Neuronal stem cell (in vitro differentiated cells): ENCODE results near the gene CRADD.
"Not testable (repeated sequence)": the region's sequence is repeated elsewhere in the genome, so short reads cannot be mapped to it uniquely, and the experiment has no call there.

ENCODE experiments used
- DNase-seq: peaks from one replicate; pipeline ENCODE4 v3.0.0-alpha.2; 2013; ENCODE audit warnings: low spot score
- H2AFZ ChIP-seq: one replicate; pipeline ENCODE4 v1.6.1; 2013; ENCODE audit warnings: mild to moderate bottlenecking, low read length, inconsistent platforms
- H2AK5ac ChIP-seq: 2 replicates; pipeline ENCODE4 v1.6.1; 2013; ENCODE audit warnings: low read depth, mild to moderate bottlenecking, inconsistent platforms, low read length, moderate library complexity, mixed read lengths
- H2BK120ac ChIP-seq: 2 replicates; pipeline ENCODE4 v1.6.1; 2013; ENCODE audit warnings: low read depth, mild to moderate bottlenecking, inconsistent platforms, low read length, moderate library complexity, mixed read lengths
- H2BK12ac ChIP-seq: one replicate; pipeline ENCODE4 v1.6.1; 2013; ENCODE audit warnings: low read length, inconsistent platforms
- H2BK15ac ChIP-seq: 2 replicates; pipeline ENCODE4 v1.6.1; 2013; ENCODE audit warnings: mild to moderate bottlenecking, low read length, inconsistent platforms, mixed read lengths
- H2BK5ac ChIP-seq: one replicate; pipeline ENCODE4 v1.6.1; 2013; ENCODE audit warnings: inconsistent platforms, mild to moderate bottlenecking, low read length, moderate library complexity
- H3K14ac ChIP-seq: one replicate; pipeline ENCODE4 v1.6.1; 2013; ENCODE audit warnings: low read length, inconsistent platforms
- H3K18ac ChIP-seq: 2 replicates; pipeline ENCODE4 v1.6.1; 2013; ENCODE audit warnings: low read length, inconsistent platforms
- H3K23ac ChIP-seq: 2 replicates; pipeline ENCODE4 v1.6.1; 2013; ENCODE audit warnings: low read depth, mild to moderate bottlenecking, mixed read lengths, low read length, inconsistent platforms; ENCODE audit not compliant: poor library complexity
- H3K27ac ChIP-seq: replicated peaks from 3 replicates; pipeline ENCODE4 v1.5.1; 2013; ENCODE audit warnings: low read length, inconsistent platforms
- H3K27me3 ChIP-seq, 3 experiments: 2 replicates each; pipeline ENCODE4 v1.6.1; 2013; ENCODE audit warnings: low read length in 3 of 3, mild to moderate bottlenecking in 2 of 3, inconsistent platforms in 1 of 3, low read depth in 1 of 3, mixed read lengths in 1 of 3, moderate library complexity in 1 of 3; ENCODE audit not compliant: control insufficient read depth in 3 of 3, insufficient read depth in 3 of 3
- H3K36me3 ChIP-seq, 2 donors: replicated peaks in 1 of 2; 2 replicates each; pipeline ENCODE4 v1.6.1; 2013; ENCODE audit warnings: low read length in 2 of 2; ENCODE audit not compliant: control insufficient read depth in 2 of 2, insufficient read depth in 2 of 2
- H3K4ac ChIP-seq: 2 replicates; pipeline ENCODE4 v1.6.1; 2013; ENCODE audit warnings: inconsistent platforms, mild to moderate bottlenecking, low read length, moderate library complexity
- H3K4me1 ChIP-seq, 2 donors: 1 replicate in 1 of 2; 2 replicates in 1 of 2; pipeline ENCODE4 v1.6.1; 2013; ENCODE audit warnings: low read length in 2 of 2, low read depth in 1 of 2; ENCODE audit not compliant: control insufficient read depth in 2 of 2, insufficient read depth in 1 of 2
- H3K4me2 ChIP-seq: one replicate; pipeline ENCODE4 v1.6.1; 2013; ENCODE audit warnings: mild to moderate bottlenecking, low read length, inconsistent platforms; ENCODE audit not compliant: insufficient read depth, poor library complexity, severe bottlenecking
- H3K4me3 ChIP-seq, 2 donors: 2 replicates each; pipeline ENCODE4 v1.5.1; 2013; ENCODE audit warnings: low read length in 2 of 2, mild to moderate bottlenecking in 2 of 2, inconsistent platforms in 1 of 2, moderate library complexity in 1 of 2
- H3K79me1 ChIP-seq: one replicate; pipeline ENCODE4 v1.6.1; 2013; ENCODE audit warnings: low read depth, mild to moderate bottlenecking, inconsistent platforms, low read length, moderate library complexity
- H3K9ac ChIP-seq: one replicate; pipeline ENCODE4 v1.6.1; 2013; ENCODE audit warnings: mild to moderate bottlenecking, low read depth, low read length, inconsistent platforms; ENCODE audit not compliant: poor library complexity
- H3K9me3 ChIP-seq, 2 donors: replicated peaks in 1 of 2; 2 replicates each; pipeline versions ENCODE3 to v1.6.1; 2013; ENCODE audit warnings: low read length in 2 of 2, mild to moderate bottlenecking in 2 of 2, inconsistent platforms in 1 of 2, low read depth in 1 of 2, mixed read lengths in 1 of 2, moderate library complexity in 1 of 2; ENCODE audit not compliant: control insufficient read depth in 2 of 2, insufficient read depth in 1 of 2
- H4K8ac ChIP-seq: one replicate; pipeline ENCODE4 v1.6.1; 2013; ENCODE audit warnings: low read depth, mild to moderate bottlenecking, inconsistent platforms, low read length, moderate library complexity
- H4K91ac ChIP-seq: one replicate; pipeline ENCODE4 v1.6.1; 2013; ENCODE audit warnings: low read length, low read depth, mild to moderate bottlenecking, inconsistent platforms; ENCODE audit not compliant: poor library complexity
- WGBS, 2 donors: extraction: QIAGEN DNeasy Blood & Tissue Kit; methylation state at CpG; one replicate each; pipeline ENCODE4 v1.1.7; 2013; ENCODE audit warnings: missing lambda C conversion rate in 2 of 2, mixed read lengths in 1 of 2; ENCODE audit not compliant: insufficient read length in 2 of 2, insufficient replicate concordance in 1 of 2; ENCODE audit errors: extremely low coverage in 2 of 2; 5-methylcytosine and 5-hydroxymethylcytosine counted together

The CRADD gene

GRCh38 chr12:93638095-93638494, 39.1 kb upstream of the CRADD start:
- Histone ChIP-seq H3K14ac (no peak overlapping the region), H3K18ac (no peak overlapping the region), H3K23ac (no peak overlapping the region), H3K79me1 (no peaks in the 10 kb centered on the region), H3K36me3 (no peaks in the 10 kb centered on the region), H3K27me3 (no peaks in the 10 kb centered on the region), H3K4me1 (no peaks in the 10 kb centered on the region), H2BK5ac (no peak overlapping the region), H4K8ac (no peak overlapping the region), H3K4ac (no peak overlapping the region), H3K27ac (no peak overlapping the region), H2BK120ac (no peak overlapping the region), H3K9ac (no peak overlapping the region), H2BK15ac (no peak overlapping the region), H2AFZ (no peak overlapping the region), H2AK5ac (no peak overlapping the region), H4K91ac (no peak overlapping the region), H2BK12ac (no peak overlapping the region), H3K4me3 (no peak overlapping the region), H3K4me2 (no peak overlapping the region), H3K9me3 (peaks cover 0 to 1% of the 10 kb centered on the region in 2 donors)
- no CpG with 5 or more reads among the region's 2 CpGs for WGBS, 2 donors
- DNase-seq, result no peak

GRCh38 chr12:93638954-93639353, 38.2 kb upstream of the CRADD start:
- Histone ChIP-seq H2AFZ (no peak overlapping the region), H3K79me1 (no peaks in the 10 kb centered on the region), H3K14ac (no peak overlapping the region), H3K27me3 (no peaks in the 10 kb centered on the region), H3K23ac (no peak overlapping the region), H2BK15ac (no peak overlapping the region), H3K36me3 (no peaks in the 10 kb centered on the region), H2BK120ac (no peak overlapping the region), H3K9me3 (peaks cover 0 to 1% of the 10 kb centered on the region in 2 donors), H4K8ac (no peak overlapping the region), H3K18ac (no peak overlapping the region), H2AK5ac (no peak overlapping the region), H2BK5ac (no peak overlapping the region), H3K9ac (no peak overlapping the region), H3K27ac (no peak overlapping the region), H3K4me3 (no peak overlapping the region), H3K4me2 (no peak overlapping the region), H2BK12ac (no peak overlapping the region), H3K4me1 (no peaks in the 10 kb centered on the region), H4K91ac (no peak overlapping the region), H3K4ac (no peak overlapping the region)
- WGBS, 2 donors, result no CpG with 5 or more reads among the region's 6 CpGs
- DNase-seq, result no peak

DNA sequence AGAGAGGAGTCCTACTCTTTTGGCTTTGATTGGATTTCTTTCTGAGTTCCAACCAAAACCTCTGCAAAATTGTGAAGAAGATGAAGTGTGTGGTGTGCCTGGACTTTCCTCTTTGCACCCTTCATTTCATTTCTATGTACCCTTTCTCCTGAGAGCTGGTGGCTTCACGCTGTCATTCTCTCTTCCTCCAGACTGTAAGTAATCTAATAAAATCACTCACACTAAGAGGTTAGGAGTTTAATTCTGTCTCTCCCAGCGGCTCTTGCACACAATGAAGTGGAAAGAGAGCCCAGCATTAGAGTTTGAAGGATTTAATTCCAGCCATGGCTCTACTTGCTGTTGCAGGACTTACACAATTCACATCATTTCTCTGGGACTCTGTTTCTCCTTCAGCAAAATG, 37.8 kb upstream of the CRADD start:
- Histone ChIP-seq H4K8ac (no peak overlapping the region), H2AFZ (no peak overlapping the region), H2BK15ac (no peak overlapping the region), H3K4ac (no peak overlapping the region), H3K79me1 (no peaks in the 10 kb centered on the region), H3K9ac (no peak overlapping the region), H3K9me3 (peaks cover 0 to 1% of the 10 kb centered on the region in 2 donors), H3K4me2 (no peak overlapping the region), H2BK12ac (no peak overlapping the region), H4K91ac (no peak overlapping the region), H2BK120ac (no peak overlapping the region), H2AK5ac (no peak overlapping the region), H3K27me3 (no peaks in the 10 kb centered on the region), H3K4me3 (no peak overlapping the region), H3K18ac (no peak overlapping the region), H2BK5ac (no peak overlapping the region), H3K36me3 (no peaks in the 10 kb centered on the region), H3K27ac (no peak overlapping the region), H3K23ac (no peak overlapping the region), H3K14ac (no peak overlapping the region), H3K4me1 (no peaks in the 10 kb centered on the region)
- no peak for DNase-seq
- WGBS, 2 donors, result no CpG with 5 or more reads among the region's 2 CpGs

DNA sequence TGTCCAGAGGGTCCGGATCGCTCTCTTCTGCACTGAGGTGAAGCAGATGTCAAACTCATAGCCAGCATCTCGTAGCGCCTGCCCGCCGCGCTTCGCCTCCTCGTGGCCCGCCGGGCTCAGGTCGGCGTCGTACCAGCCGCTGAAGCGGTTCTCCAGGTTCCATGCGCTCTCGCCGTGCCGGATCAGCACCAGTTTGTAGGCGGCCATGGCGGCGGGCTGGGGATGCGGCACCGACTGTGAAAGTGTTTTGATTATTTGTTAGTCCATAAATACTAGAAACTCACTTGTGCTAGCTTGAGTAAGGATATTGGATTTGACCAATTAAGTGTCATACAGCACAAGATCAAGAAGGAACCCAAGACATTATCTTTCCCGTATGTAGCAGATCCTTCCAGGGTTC, 35.8 kb upstream of the CRADD start:
- not testable (repeated sequence) for H3K4me2 ChIP-seq, H3K14ac ChIP-seq, H3K23ac ChIP-seq, H3K4me1 ChIP-seq, H3K27ac ChIP-seq, H3K9me3 ChIP-seq, H2BK15ac ChIP-seq, H3K79me1 ChIP-seq, H2BK5ac ChIP-seq, H2BK120ac ChIP-seq, H3K36me3 ChIP-seq, H3K9ac ChIP-seq, H4K91ac ChIP-seq, H3K18ac ChIP-seq, H4K8ac ChIP-seq, H2BK12ac ChIP-seq, H2AFZ ChIP-seq, H3K4ac ChIP-seq, H3K4me3 ChIP-seq, DNase-seq, H2AK5ac ChIP-seq, H3K27me3 ChIP-seq
- WGBS, 2 donors, result no CpG with 5 or more reads among the region's 26 CpGs
